Stimulated activated CD4-positive, alpha-beta T cell treated with anti-CD3 and anti-CD28 coated beads, Interleukin-1b, Interleukin-23, amount 100 ng/mL, for 1 hour (primary cell): ENCODE data around the gene VPREB1.
A peak's percentile ranks its signal among the peaks of the same experiment; 100 is the strongest.
"Not testable (repeated sequence)": the region's sequence is repeated elsewhere in the genome, so short reads cannot be mapped to it uniquely, and the experiment has no call there.

Experiments
- DNase-seq, 2 donors: peaks; one replicate each; pipeline ENCODE4 v3.0.0-alpha.2; 2020; ENCODE audit warnings: low read depth in 2 of 2

Gene VPREB1

DNA sequence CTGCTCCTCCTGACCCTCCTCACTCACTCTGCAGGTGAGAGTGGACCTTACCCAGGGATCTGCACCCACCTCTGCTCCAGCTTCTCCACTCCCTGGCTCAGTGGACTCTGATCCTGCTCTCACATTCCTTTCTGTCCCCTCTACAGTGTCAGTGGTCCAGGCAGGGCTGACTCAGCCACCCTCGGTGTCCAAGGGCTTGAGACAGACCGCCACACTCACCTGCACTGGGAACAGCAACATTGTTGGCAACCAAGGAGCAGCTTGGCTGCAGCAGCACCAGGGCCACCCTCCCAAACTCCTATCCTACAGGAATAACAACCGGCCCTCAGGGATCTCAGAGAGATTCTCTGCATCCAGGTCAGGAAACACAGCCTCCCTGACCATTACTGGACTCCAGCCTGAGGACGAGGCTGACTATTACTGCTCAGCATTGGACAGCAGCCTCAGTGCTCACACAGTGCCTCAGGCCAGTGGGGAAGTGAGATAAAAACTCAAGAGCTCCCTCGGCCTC lies 29.7 kb upstream of the VPREB1 start:
- no peak for DNase-seq

DNA sequence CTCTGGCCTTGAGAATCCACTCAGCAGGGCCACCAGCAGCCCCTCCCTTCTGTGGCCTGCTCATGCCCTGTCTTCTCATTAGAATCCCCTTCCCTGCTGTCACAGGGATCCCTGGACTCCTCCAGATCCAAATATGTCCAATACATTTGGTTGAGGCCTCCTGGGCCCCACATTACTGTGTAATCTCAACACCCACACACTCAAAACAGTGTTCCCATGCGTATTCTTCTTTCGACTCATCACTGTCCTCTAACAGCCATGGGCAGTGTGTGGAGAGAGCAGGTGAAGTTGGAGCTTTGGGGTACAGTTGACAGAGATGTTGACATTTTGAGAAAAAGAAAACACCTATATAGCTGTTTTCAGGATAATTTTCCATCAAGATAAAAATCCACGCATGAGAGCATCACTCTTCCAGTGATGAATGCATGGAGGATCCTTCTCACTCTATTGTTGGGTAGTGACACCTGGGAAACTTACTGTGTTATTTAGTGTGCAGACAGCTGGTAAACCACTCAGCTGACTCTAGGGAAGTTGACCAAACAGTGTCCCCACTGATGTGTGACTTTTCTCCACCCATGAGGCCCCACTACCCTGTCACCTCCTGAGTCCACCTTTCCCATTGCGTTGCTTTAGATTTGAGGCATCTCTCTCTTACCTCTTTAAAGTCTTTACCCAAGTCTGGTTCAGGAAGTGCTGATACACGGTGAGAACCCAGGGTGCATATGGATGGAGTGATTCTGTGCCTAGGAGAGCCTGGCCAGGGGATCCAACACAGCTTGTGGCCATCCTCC lies 28.7 kb upstream of the VPREB1 start:
- no peak for DNase-seq

- no peak for DNase-seq
These were observed 28.1 kb upstream of the VPREB1 start for GRCh38 chr22:22216450-22216959.

- DNase-seq, result no peak
These were observed 26.3 kb upstream of the VPREB1 start for GRCh38 chr22:22218302-22218701.

DNA sequence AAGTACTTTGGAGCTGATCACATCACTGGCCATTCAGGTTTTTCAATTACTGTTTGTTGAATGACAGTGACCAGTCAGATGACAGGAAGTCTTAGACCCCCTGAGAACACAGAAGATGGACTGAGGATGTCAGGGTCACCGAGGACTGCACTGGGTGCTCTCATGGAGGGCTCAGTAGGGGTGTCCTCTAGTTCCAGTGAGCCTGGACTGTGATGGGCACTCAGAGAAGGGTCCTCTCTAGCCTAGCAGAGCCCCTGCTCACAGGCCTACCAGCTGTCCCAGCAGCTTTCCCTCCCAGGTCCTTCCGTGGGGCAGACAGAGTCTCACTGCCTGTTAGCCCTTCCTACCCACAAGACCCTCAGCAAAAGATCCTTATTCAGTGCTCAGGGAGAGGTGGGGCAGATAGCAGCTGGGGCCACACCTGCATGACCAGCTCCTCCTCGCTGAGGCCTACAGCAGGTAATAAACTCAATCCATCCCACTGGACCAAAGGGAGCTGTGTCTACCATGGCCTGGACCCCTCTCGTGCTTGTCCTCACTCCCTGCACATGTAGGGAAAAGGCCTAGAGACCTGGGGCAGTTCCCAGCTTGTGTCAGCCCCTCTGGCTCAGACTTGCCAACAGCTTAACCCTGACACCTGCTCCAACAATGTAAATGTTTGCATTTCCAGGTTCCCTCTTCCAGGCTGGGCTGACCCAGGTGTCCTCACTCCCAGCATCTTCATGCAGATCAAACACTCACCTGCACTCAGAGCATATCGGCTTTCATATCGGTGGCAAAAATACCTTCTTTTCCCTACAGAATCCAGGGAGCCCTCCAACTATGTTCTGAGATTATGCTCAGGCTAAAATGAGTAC lies 25.2 kb upstream of the VPREB1 start:
- DNase-seq, result no peak

- not testable (repeated sequence) for DNase-seq
These were observed 23.5 kb upstream of the VPREB1 start for GRCh38 chr22:22221043-22221442.

- DNase-seq, result no peak
These were observed 18.0 kb upstream of the VPREB1 start for GRCh38 chr22:22226448-22227187.

GRCh38 chr22:22228421-22228820 lies 16.2 kb upstream of the VPREB1 start:
- no peak for DNase-seq

DNA sequence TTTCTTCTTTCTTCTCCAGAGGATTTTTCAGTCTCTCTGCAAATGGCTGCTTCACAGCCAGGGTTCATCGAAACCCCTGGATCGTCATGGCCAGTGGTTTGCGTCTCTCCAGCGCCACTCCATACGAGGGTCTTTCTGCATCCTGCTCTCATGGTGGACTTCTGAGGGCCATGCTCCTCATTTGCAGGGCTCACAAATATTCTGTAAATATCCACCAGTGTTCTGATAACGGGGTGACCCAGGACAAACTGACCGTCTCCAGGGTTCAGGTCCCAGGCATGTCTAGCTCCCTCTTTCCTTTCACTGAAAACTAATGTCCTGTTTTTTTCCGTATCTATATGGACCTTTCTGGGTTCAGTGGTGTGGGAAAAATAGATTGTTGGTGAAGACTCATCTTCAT lies 15.7 kb upstream of the VPREB1 start:
- DNase-seq, result no peak

GRCh38 chr22:22229683-22230420 lies 14.7 kb upstream of the VPREB1 start:
- DNase-seq, result no peak

- DNase-seq, result no peak
These were observed 14.1 kb upstream of the VPREB1 start for GRCh38 chr22:22230438-22230837.

GRCh38 chr22:22233081-22233480 lies 11.5 kb upstream of the VPREB1 start:
- DNase-seq, result no peak

- DNase-seq, result peak in 1 of 2 donors; percentile 33
These were observed 9.0 kb upstream of the VPREB1 start for GRCh38 chr22:22235558-22235957.

DNA sequence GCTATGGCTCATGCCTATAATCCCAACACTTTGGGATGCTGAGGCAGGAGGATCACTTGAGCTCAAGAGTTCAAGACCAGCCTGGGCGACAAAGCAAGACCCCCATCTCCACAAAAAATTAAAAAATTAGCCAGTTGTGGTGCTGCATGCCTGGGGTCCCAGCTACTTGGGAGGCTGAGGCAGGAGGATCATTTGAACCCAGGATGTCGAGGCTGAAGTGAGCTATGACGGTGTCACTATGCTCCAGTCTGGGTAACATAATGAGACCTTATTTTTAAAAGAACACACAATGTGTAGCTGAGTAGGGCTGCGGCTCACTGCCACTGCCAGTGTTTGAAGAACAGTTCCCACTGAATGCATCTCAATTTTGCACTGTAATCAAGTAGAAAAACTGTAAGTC lies 7.1 kb upstream of the VPREB1 start:
- no peak for DNase-seq

DNA sequence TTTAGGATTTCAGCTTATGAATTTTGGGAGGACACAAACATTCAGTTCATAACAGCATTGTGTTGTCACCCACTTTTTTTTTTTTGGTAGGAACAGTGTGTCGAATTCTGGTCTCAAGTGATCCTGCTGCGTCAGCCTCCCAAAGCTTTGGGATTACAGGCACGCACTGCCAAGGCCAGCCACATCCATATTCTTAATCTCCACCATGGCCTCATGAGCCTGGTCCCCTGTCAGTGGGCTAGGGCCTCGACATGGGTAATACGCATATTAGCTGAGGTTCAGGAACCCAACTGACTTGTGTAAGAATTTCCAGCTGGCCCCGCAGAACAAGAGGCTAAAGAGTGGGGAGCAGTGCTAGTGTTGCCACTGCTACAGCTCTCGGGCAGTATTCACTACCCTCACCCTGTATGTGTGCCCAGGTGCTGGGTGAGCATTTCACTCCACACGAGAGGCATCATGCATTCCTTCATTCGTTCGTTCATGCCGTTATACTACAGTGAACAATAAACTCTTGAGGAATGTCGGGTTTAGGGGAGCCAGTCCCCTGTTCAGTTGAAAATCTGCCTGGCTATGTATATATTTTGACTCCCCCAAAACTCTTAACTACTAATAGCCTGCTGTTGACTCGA lies 5.2 kb upstream of the VPREB1 start:
- no peak for DNase-seq

DNA sequence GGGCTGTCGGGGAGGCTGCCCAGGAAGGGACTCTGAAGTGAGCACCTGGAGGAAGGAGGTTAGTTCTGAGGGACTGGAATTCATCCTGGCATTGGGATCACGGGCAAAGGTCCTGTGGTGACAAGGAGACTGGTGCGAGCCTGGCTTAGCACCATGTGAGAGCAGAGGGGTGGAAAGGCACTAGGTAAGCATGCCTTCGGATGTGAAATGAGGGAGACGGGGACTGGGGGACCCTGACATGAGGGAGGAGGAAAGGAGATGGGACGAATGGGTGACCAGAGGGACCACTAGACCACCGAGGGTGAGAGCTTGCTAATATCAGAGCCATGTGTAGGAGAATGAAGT lies 3.1 kb upstream of the VPREB1 start:
- no peak for DNase-seq

- DNase-seq, result no peak
These were observed 2.1 kb upstream of the VPREB1 start for GRCh38 chr22:22242488-22242887.

DNA sequence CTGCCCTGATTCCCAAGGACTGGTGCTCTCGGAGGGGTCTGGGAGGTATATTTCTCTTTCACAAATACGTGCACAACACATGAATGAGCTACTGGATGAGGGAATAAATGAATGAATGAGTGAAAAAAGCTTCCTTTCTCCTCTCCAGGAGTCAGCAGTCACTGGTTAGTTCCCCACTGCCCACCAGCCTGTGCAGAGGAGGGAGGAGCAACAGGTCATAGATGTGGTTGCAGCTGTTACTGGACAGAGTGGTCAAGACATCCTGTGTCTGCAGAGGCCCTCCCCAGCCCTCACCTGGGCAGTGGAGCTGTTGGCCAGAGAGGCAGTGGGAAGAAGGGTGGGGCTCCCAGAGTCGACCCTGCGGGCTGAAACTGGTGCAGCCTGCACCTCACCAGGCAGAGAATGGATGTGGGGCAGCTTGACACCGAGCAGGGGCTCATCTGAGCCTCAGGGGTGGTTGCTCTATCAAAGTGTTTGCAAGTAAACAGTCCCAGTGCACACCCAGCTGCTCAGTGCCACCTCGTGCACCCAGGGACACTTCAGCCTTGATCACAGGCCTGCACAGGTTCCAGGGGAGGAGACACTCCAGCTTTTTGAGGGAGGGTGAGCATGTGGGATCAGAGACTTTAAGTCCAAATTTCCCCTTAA lies 1.4 kb upstream of the VPREB1 start:
- DNase-seq, result no peak

- no peak for DNase-seq
These were observed 797 bp downstream of the VPREB1 start for GRCh38 chr22:22245256-22245909.
